Stimulated activated CD4-positive, alpha-beta T cell treated with anti-CD3 and anti-CD28 coated beads, Interleukin-12 subunit alpha, Interleukin-12 subunit beta, amount 100 ng/mL, for 4 hours (primary cell): ENCODE measurements around the gene TCTA.

ENCODE experiments used
- DNase-seq: peaks from one replicate; pipeline ENCODE4 v3.0.0-alpha.2; 2020

TCTA gene

DNA sequence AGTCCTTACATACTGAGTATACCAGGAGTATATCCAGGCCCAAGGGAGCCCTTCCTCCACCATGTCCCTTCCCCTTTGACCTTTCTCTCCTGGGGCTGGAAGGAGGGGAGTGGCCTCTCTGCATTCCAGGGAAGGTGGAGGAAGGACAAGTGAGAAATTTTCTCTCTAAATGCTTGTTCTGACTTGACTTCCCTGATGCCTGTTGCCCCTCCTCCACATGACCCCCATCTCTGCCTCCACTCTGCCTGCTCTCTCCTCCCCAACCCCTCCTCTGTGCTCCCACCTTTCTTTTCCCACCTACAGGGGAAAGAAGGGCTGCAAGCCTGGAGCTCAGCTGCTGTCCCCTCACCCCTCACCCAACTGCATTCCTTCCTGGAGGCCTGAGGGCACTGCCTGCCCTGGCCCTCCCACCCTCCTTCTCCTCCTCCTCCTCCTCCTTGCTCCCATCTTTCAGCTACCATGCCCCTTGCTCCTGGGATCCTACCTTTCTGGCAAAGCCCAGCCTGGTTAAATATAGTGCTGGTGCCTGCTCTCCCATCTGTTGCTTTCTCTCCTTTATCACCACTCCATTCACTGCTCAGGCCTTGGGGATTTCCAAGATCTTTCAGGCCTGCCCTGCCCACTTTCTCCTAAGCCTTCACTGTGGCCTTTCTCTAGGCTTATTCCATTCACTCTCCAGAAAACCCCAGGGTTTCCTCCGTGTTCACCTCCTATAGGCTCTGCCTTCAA is 49.4 kb downstream of the TCTA start:
- DNase-seq = no peak

GRCh38 chr3:49462222-49462621 is 50.0 kb downstream of the TCTA start:
- DNase-seq = no peak

DNA sequence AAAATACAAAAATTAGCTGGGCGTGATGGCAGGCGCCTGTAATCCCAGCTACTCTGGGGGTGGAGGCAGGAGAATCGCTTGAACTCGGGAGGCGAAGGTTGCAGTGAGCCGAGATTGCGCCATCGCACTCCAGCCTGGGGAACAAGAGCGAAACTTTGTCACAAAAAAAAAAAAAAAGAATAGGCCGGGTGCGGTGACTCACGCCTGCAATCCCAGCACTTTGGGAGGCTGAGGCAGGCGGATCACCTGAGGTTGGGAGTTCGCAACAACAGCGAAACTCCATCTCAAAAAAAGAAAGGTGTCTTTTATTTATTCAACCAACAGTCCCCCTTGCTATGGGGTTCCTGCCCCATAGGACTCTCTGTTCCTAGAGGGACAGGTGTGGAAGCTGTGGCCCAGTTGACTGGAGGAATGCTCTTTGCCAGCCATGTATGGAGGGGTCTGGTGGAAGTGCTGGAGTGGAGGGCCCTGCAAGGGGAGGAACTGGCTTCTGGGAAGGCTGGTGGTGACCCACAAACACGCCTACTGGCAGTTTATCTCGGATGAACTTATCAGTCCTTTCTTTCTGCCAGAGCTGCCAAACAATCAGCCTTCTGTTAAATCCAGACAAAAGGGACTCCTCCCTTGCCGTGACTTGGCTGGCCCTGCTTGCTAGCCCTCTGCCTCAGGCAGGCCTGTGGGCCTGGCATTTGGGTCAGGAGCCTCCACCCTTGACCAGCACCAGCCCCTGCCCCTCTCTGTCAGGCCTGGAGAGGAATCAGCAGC is 53.2 kb downstream of the TCTA start:
- DNase-seq = no peak
